Cardiac fibroblast (primary cell): Measurements from ENCODE around the gene UBAP2.
A peak's percentile ranks its signal among the peaks of the same experiment; 100 is the strongest.

Source experiments
- DNase-seq, 2 donors: peaks; one replicate each; pipeline versions ENCODE4 v3.0.0 to v3.0.0-alpha.2; 2010; ENCODE audit warnings: low read depth in 2 of 2
- H3K4me3 ChIP-seq, 2 donors: replicated peaks in 1 of 2; 1 replicate in 1 of 2; 2 replicates in 1 of 2; pipeline ENCODE4 v1.5.1; 2011; ENCODE audit warnings: low read depth in 2 of 2, low read length in 2 of 2, mild to moderate bottlenecking in 2 of 2, moderate library complexity in 1 of 2
- TF ChIP-seq, protein P1 (sequence below): IDR thresholded peaks from one replicate; pipeline ENCODE4 v1.5.1; 2011; ENCODE audit warnings: low read depth, mild to moderate bottlenecking, low read length, inconsistent platforms

UBAP2 gene

GRCh38 chr9:33950371-33950770, 98.3 kb downstream of the UBAP2 start:
- TF ChIP-seq, protein P1, sequence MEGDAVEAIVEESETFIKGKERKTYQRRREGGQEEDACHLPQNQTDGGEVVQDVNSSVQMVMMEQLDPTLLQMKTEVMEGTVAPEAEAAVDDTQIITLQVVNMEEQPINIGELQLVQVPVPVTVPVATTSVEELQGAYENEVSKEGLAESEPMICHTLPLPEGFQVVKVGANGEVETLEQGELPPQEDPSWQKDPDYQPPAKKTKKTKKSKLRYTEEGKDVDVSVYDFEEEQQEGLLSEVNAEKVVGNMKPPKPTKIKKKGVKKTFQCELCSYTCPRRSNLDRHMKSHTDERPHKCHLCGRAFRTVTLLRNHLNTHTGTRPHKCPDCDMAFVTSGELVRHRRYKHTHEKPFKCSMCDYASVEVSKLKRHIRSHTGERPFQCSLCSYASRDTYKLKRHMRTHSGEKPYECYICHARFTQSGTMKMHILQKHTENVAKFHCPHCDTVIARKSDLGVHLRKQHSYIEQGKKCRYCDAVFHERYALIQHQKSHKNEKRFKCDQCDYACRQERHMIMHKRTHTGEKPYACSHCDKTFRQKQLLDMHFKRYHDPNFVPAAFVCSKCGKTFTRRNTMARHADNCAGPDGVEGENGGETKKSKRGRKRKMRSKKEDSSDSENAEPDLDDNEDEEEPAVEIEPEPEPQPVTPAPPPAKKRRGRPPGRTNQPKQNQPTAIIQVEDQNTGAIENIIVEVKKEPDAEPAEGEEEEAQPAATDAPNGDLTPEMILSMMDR, result no peak
- DNase-seq, result peak in 1 of 2 donors; percentile 29
- no peak overlapping the region for H3K4me3 ChIP-seq

- TF ChIP-seq, protein P1, result no peak
- peak; percentile 95 to 98 for DNase-seq
- no peak overlapping the region for H3K4me3 ChIP-seq
These were observed 101.7 kb downstream of the UBAP2 start for GRCh38 chr9:33946779-33947535.

DNA sequence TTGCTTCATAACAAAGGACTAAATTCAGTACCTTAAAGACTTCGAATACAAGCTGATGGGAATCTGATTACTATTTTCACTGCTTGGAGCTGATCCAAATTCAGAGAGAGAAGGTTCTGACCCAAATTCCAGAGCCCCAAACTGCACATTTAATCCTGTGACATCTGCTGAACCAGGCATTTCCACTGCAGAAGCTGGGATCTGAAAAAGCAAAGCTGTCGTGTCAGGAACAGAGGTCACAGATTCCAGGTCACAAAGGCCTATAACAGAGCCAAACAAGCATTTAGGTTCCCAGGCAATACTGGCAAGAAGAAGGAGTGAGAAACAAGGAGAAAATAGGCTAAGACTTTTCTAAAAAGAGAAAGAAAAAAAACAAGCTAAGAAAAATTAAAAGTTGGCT, 105.3 kb downstream of the UBAP2 start:
- DNase-seq, result peak in 1 of 2 donors; percentile 37
- TF ChIP-seq, protein P1, result no peak
- no peak overlapping the region for H3K4me3 ChIP-seq

DNA sequence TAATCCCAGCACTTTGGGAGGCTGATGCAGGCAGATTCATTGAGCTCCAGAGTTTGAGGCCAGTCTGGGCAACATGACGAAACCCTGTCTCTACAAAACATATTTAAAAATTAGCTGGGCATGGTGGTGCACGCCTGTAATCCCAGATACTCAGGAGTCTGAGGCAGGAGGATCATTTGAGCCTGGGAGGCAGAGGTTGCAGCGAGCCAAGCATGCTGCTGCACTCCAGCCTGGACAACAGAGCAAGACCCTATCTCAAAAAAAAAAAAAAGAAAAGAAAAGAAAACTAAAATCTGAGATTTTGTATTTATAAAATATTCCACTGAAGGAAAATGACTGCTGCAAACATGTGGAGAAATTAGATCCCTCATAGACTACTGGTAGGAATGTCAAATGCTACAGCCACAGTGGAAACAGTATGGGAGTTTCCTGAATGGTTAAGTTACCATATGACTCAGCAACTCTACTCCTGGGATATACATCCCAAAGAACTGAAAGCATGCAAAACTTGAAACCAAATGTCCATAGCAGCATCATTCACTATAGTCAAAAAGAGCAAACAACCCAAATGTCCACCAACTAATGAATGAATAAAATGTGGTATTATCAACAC, 106.1 kb downstream of the UBAP2 start:
- peak; percentile 78 for DNase-seq
- TF ChIP-seq, protein P1, result peak; percentile 55
- no peak overlapping the region for H3K4me3 ChIP-seq

GRCh38 chr9:33939924-33940874, 108.5 kb downstream of the UBAP2 start:
- TF ChIP-seq, protein P1, result no peak
- no peak for DNase-seq
- no peak overlapping the region for H3K4me3 ChIP-seq

DNA sequence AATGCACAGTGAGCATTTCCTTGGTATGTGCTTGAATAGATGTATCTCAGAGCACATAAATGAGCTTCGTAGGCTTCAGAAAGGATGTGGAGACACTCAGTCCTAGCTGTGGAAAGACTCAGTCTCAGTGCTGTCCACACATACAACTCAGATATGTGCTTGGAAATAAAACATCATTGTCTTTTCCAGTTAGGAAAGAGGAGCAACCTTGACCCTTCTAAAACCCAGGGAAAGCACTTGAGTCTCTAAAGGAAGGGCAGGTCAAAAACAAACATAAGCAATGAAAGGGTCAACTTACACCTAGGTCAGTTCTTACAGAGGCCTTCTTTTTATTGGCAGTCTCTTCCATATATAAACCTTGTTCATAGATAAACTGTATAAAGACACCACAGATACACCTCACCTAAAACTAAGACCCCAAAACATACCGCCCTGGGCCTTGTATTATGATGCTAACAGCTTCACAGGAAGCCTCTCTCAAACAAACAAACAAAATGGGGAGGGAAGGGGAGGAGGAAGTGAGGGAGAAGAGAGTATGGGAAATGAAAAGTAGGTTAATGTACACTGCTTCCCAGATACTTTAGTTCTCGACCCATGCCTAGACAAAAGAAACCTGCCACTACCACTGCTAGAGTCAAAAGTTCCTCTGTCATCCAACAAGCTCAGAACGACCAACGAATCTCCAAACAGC, 114.4 kb downstream of the UBAP2 start:
- TF ChIP-seq, protein P1, result no peak
- no peak overlapping the region for H3K4me3 ChIP-seq
- no peak for DNase-seq
